ENCODE results near the gene ZDHHC19.

Gene ZDHHC19

GRCh38 chr3:196210673-196211556 lies at the start of gene ZDHHC19:
TSS of gene ZDHHC19 (minus strand) at chr3:196211400. CDS start at chr3:196211315, 85 bp downstream.
- TF ChIP-seq EZH2phosphoT487 (IDR thresholded peaks at IDR 0.05; ENCODE audit: low read length) = no peak
- no peak for TF ChIP-seq CTCF (IDR thresholded peaks at IDR 0.05; ENCODE audit: low read length)
- no peak for TF ChIP-seq EZH2 (optimal IDR thresholded peaks at IDR 0.05; ENCODE audit: low read depth, low read length)

GRCh38 chr3:196260784-196261183 lies 49.6 kb upstream of the ZDHHC19 start:
- no peaks in the 10 kb centered on the region for H3K36me3 ChIP-seq (replicated peaks; ENCODE audit: insufficient read depth, low read length)
- no peaks in the 10 kb centered on the region for H4K20me1 ChIP-seq (ENCODE audit: insufficient read depth, low read length)
- H2AFZ ChIP-seq (ENCODE audit: low read length) = no peak overlapping the region
- no peaks in the 10 kb centered on the region for H3K9me3 ChIP-seq (replicated peaks; ENCODE audit: insufficient read depth, low read length)
- H3K79me2 ChIP-seq (ENCODE audit: low read length) = peaks cover 35% of the 10 kb centered on the region
- H3K9me2 ChIP-seq (replicated peaks; ENCODE audit: insufficient read depth, low read length) = no peaks in the 10 kb centered on the region
- H3K27ac ChIP-seq (ENCODE audit: low read length) = no peak overlapping the region
- TF ChIP-seq EZH2 (optimal IDR thresholded peaks at IDR 0.05; ENCODE audit: low read depth, low read length) = no peak
- no peak for TF ChIP-seq EZH2phosphoT487 (IDR thresholded peaks at IDR 0.05; ENCODE audit: low read length)
- no peak for TF ChIP-seq CTCF (IDR thresholded peaks at IDR 0.05; ENCODE audit: low read length)
- H3K4me1 ChIP-seq (ENCODE audit: low read length) = no peaks in the 10 kb centered on the region
- H3F3A ChIP-seq (ENCODE audit: insufficient read depth, low read length) = no peaks in the 10 kb centered on the region
- no peaks in the 10 kb centered on the region for H3K27me3 ChIP-seq (replicated peaks; ENCODE audit: insufficient read depth, low read length)
- H3K4me2 ChIP-seq (ENCODE audit: low read depth, low read length) = no peak overlapping the region
- no peak for DNase-seq
- H3K4me3 ChIP-seq (ENCODE audit: low read length) = no peak overlapping the region
- H3K9ac ChIP-seq (ENCODE audit: low read length) = no peak overlapping the region

More at GRCh38 chr3:196210673-196211556, at the start of gene ZDHHC19:
- Histone ChIP-seq H2AFZ (ENCODE audit: low read length) (no peak within 1 kb of the TSS), H3F3A (ENCODE audit: insufficient read depth, low read length) (no peaks in the 10 kb centered on the region), H3K4me1 (ENCODE audit: low read length) (no peaks in the 10 kb centered on the region), H4K20me1 (ENCODE audit: insufficient read depth, low read length) (no peaks in the 10 kb centered on the region), H3K36me3 (replicated peaks; ENCODE audit: insufficient read depth, low read length) (no peaks in the 10 kb centered on the region), H3K9me3 (replicated peaks; ENCODE audit: insufficient read depth, low read length) (no peaks in the 10 kb centered on the region), H3K9ac (ENCODE audit: low read length) (no peak within 1 kb of the TSS), H3K4me3 (ENCODE audit: low read length) (no peak within 1 kb of the TSS), H3K9me2 (replicated peaks; ENCODE audit: insufficient read depth, low read length) (no peaks in the 10 kb centered on the region), H3K27ac (ENCODE audit: low read length) (no peak within 1 kb of the TSS), H3K79me2 (ENCODE audit: low read length) (no peaks in the 10 kb centered on the region), H3K4me2 (ENCODE audit: low read depth, low read length) (no peak within 1 kb of the TSS), H3K27me3 (replicated peaks; ENCODE audit: insufficient read depth, low read length) (no peaks in the 10 kb centered on the region; the same call in 1 of the 2 replicates)
- no peak for DNase-seq

GRCh38 chr3:196255776-196256175 lies 44.6 kb upstream of the ZDHHC19 start:
- Histone ChIP-seq H3K4me2 (ENCODE audit: low read depth, low read length) (no peak overlapping the region), H3K9me3 (replicated peaks; ENCODE audit: insufficient read depth, low read length) (no peaks in the 10 kb centered on the region), H3K27me3 (replicated peaks; ENCODE audit: insufficient read depth, low read length) (no peaks in the 10 kb centered on the region), H2AFZ (ENCODE audit: low read length) (no peak overlapping the region), H4K20me1 (ENCODE audit: insufficient read depth, low read length) (no peaks in the 10 kb centered on the region), H3K27ac (ENCODE audit: low read length) (no peak overlapping the region), H3K36me3 (replicated peaks; ENCODE audit: insufficient read depth, low read length) (no peaks in the 10 kb centered on the region), H3K4me1 (ENCODE audit: low read length) (no peaks in the 10 kb centered on the region), H3K9me2 (replicated peaks; ENCODE audit: insufficient read depth, low read length) (no peaks in the 10 kb centered on the region), H3K4me3 (ENCODE audit: low read length) (no peak overlapping the region), H3K9ac (ENCODE audit: low read length) (no peak overlapping the region), H3F3A (ENCODE audit: insufficient read depth, low read length) (no peaks in the 10 kb centered on the region), H3K79me2 (ENCODE audit: low read length) (peaks cover 20% of the 10 kb centered on the region)
- no peak for DNase-seq
- TF ChIP-seq EZH2phosphoT487 (IDR thresholded peaks at IDR 0.05; ENCODE audit: low read length) (no peak), CTCF (IDR thresholded peaks at IDR 0.05; ENCODE audit: low read length) (no peak)
